ENCODE data around the gene AFF3. TPM values are rescaled to one million over a fixed set of nuclear protein-coding genes. Genes with fewer than 3 reads are reported as not detected.

The AFF3 gene
- total and polyA plus RNA-seq, 2 of the 4 experiments (the other 2 are of a cell fraction), result 12.9 to 14.3 TPM

GRCh38 chr2:99922664-99923063 is 219.7 kb downstream of the AFF3 start:
- no TSS peak for BruUV-seq (replicated peaks)
- Histone ChIP-seq H3K4me2 (ENCODE audit: low read depth, low read length) (no peak overlapping the region), H3K27ac (ENCODE audit: insufficient read depth, low read length) (no peak overlapping the region), H3K18ac (ENCODE audit: low read depth, low read length) (no peak overlapping the region), H2AK5ac (ENCODE audit: low read depth, low read length) (no peak overlapping the region), H2AFZ (replicated peaks; ENCODE audit: low read length, poor library complexity) (no peak overlapping the region), H3K9ac (ENCODE audit: low read depth, low read length) (no peak overlapping the region), H2AK9ac (replicated peaks; ENCODE audit: low read depth, low read length, poor library complexity) (no peak overlapping the region), H2BK5ac (ENCODE audit: low read depth, low read length, poor library complexity, severe bottlenecking) (no peak overlapping the region), H3K4me1 (ENCODE audit: control insufficient read depth, insufficient read depth, low read length) (peaks cover 11% of the 10 kb centered on the region), H2BK15ac (ENCODE audit: low read depth, low read length) (no peak overlapping the region), H4K8ac (ENCODE audit: low read depth in 2 of 2, low read length in 2 of 2) (no peak overlapping the region), H3K23ac (ENCODE audit: low read depth, low read length) (no peak overlapping the region), H3K9me3 (ENCODE audit: control insufficient read depth, insufficient read depth, low read length) (no peaks in the 10 kb centered on the region), H2BK120ac (ENCODE audit: low read depth, low read length) (no peak overlapping the region), H3K79me1 (ENCODE audit: low read depth in 1 of 2, low read length in 2 of 2) (peaks cover 19 to 21% of the 10 kb centered on the region in 2 experiments), H3K9me1 (ENCODE audit: insufficient read depth, low read length) (peaks cover 11% of the 10 kb centered on the region), H3K36me3 (ENCODE audit: control insufficient read depth, insufficient read depth, low read length) (no peaks in the 10 kb centered on the region), H3K4ac (ENCODE audit: low read depth, low read length) (no peak overlapping the region), H3K27me3 (ENCODE audit: control insufficient read depth, insufficient read depth, low read length) (no peaks in the 10 kb centered on the region), H3K4me3 (ENCODE audit: insufficient read depth, low read depth, low read length) (no peak overlapping the region), H4K91ac (ENCODE audit: insufficient read depth, low read depth, low read length) (no peak overlapping the region), H4K5ac (ENCODE audit: low read depth, low read length) (no peak overlapping the region), H2BK20ac (ENCODE audit: low read depth, low read length) (no peak overlapping the region), H3K56ac (ENCODE audit: extremely low read depth, insufficient read depth, low read length) (no peak overlapping the region), H3K14ac (replicated peaks; ENCODE audit: low read depth, low read length) (no peak overlapping the region), H4K20me1 (ENCODE audit: insufficient read depth, low read length) (no peaks in the 10 kb centered on the region)
- intact Hi-C loops (cut with micrococcal nuclease) (no loop called here), in situ Hi-C loops (cut with MboI; ENCODE audit: low sequenced_read_pairs) (no loop called here), dilution Hi-C loops (cut with HindIII; ENCODE audit: low sequenced_read_pairs, unreplicated experiment) (no loop called here)
- DNase-seq (no peak), ATAC-seq (ENCODE audit: low read depth) (no peak)
- CTCF ChIA-PET, result interaction anchor here (0.6 kb wide), 1 partner anchor 46 kb away, joined by 3 read pairs; no protein-coding TSS in a partner anchor
- POLR2A ChIA-PET (ENCODE audit: unreplicated experiment), result no interaction called here
- WGBS, 2 experiments (ENCODE audit: extremely low coverage in 2 of 2, insufficient read length in 1 of 2), result 96% methylated on average over 5 of the region's 6 CpGs; no CpG with 5 or more reads in 1 of the 2 experiments
- no peak for TF ChIP-seq RAD21 (IDR thresholded peaks at IDR 0.05; ENCODE audit: low read length)
- TF ChIP-seq MAFK (IDR thresholded peaks at IDR 0.05; ENCODE audit: low read depth, low read length), result no peak
- no peak for TF ChIP-seq SMC3 (IDR thresholded peaks at IDR 0.05; ENCODE audit: low read depth, low read length)
- TF ChIP-seq RCOR1 (IDR thresholded peaks at IDR 0.05; ENCODE audit: insufficient replicate concordance, low read length), result no peak
- TF ChIP-seq POLR2A (IDR thresholded peaks at IDR 0.05; ENCODE audit: low read depth, low read length), result no peak
- no peak for TF ChIP-seq CHD1 (IDR thresholded peaks at IDR 0.05; ENCODE audit: low read depth, low read length)
- TF ChIP-seq MAZ (IDR thresholded peaks at IDR 0.05; ENCODE audit: borderline replicate concordance, low read depth, low read length), result no peak
- TF ChIP-seq NFE2L2 (IDR thresholded peaks at IDR 0.05; ENCODE audit: low read depth, low read length), result no peak
- TF ChIP-seq MXI1 (IDR thresholded peaks at IDR 0.05; ENCODE audit: borderline replicate concordance, low read depth, low read length), result no peak
- TF ChIP-seq RFX5 (IDR thresholded peaks at IDR 0.05; ENCODE audit: low read depth, low read length), result no peak
- TF ChIP-seq, protein P1, sequence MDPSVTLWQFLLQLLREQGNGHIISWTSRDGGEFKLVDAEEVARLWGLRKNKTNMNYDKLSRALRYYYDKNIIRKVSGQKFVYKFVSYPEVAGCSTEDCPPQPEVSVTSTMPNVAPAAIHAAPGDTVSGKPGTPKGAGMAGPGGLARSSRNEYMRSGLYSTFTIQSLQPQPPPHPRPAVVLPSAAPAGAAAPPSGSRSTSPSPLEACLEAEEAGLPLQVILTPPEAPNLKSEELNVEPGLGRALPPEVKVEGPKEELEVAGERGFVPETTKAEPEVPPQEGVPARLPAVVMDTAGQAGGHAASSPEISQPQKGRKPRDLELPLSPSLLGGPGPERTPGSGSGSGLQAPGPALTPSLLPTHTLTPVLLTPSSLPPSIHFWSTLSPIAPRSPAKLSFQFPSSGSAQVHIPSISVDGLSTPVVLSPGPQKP (IDR thresholded peaks at IDR 0.05; ENCODE audit: borderline replicate concordance, low read depth, low read length), result no peak
- TF ChIP-seq, protein P2, sequence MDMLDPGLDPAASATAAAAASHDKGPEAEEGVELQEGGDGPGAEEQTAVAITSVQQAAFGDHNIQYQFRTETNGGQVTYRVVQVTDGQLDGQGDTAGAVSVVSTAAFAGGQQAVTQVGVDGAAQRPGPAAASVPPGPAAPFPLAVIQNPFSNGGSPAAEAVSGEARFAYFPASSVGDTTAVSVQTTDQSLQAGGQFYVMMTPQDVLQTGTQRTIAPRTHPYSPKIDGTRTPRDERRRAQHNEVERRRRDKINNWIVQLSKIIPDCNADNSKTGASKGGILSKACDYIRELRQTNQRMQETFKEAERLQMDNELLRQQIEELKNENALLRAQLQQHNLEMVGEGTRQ (IDR thresholded peaks at IDR 0.05; ENCODE audit: low read depth, low read length), result no peak
- TF ChIP-seq BHLHE40 (IDR thresholded peaks at IDR 0.05; ENCODE audit: low read depth, low read length), result no peak
- TF ChIP-seq CTCF (conservative IDR thresholded peaks at IDR 0.05; ENCODE audit: low read depth, low read length), result no peak
- TF ChIP-seq FOS (IDR thresholded peaks at IDR 0.05; ENCODE audit: low read depth, low read length), result no peak

Measured in IMR-90 (cell line).